Tibial nerve (tissue), 4 donors: Measurements from ENCODE around the gene EFCAB11. TPM values are rescaled to one million over a fixed set of nuclear protein-coding genes. Genes with fewer than 3 reads are reported as not detected.

ENCODE experiments used
- DNase-seq, 2 donors: peaks; one replicate each; pipeline ENCODE4 v3.0.0-alpha.2; 2019; ENCODE audit warnings: low spot score in 2 of 2
- H3K27ac ChIP-seq, 4 donors: fragments of 200-600 bp; sonication (generic) in 3 of 4; one replicate each; pipeline ENCODE4 v1.5.1; 2017 to 2019; ENCODE audit warnings: mild to moderate bottlenecking in 1 of 4
- H3K27me3 ChIP-seq, 2 donors: fragments of 200-600 bp; sonication (generic) in 1 of 2; one replicate each; pipeline versions ENCODE4 v1.5.1 to v1.6.0; 2017 to 2019
- H3K36me3 ChIP-seq, 3 donors: fragments of 200-600 bp; sonication (generic); one replicate each; pipeline ENCODE4 v1.5.1; 2018 to 2019
- H3K4me1 ChIP-seq, 4 donors: fragments of 200-600 bp; sonication (generic) in 3 of 4; one replicate each; pipeline ENCODE4 v1.5.1; 2017 to 2019
- H3K4me3 ChIP-seq, 4 donors: fragments of 200-600 bp; sonication (generic) in 3 of 4; one replicate each; pipeline ENCODE4 v1.5.1; 2017 to 2019; ENCODE audit warnings: mild to moderate bottlenecking in 1 of 4, moderate library complexity in 1 of 4
- H3K9me3 ChIP-seq, 4 donors: fragments of 200-600 bp; sonication (generic) in 3 of 4; one replicate each; pipeline ENCODE4 v1.5.1; 2017 to 2019
- EP300 ChIP-seq, 2 donors: sonication (generic); formaldehyde crosslinking; IDR thresholded peaks; one replicate each; pipeline ENCODE4 v1.6.1; 2017; ENCODE audit warnings: antibody characterized with exemption in 2 of 2, mild to moderate bottlenecking in 1 of 2
- POLR2A ChIP-seq, 2 donors: fragments of 450-650 bp; IDR thresholded peaks; one replicate each; pipeline ENCODE4 v1.6.1; 2017; ENCODE audit warnings: antibody characterized with exemption in 2 of 2, mild to moderate bottlenecking in 2 of 2, moderate library complexity in 2 of 2
- WGBS, 2 donors: methylation state at CpG; one replicate each; pipeline ENCODE4 v1.1.5; 2018; 5-methylcytosine and 5-hydroxymethylcytosine counted together
- total RNA-seq, 4 donors: library from RNA; depleted of rRNA; stranded (reverse); fragments of >200 nt; gene quantifications; one replicate each; pipeline ENCODE4 v1.1.0, GENCODE V29; 2016
- TF ChIP-seq, protein P1 (sequence below), 5 experiments: fragments of 200-600 bp in 3 of 5; fragments of 450-650 bp in 2 of 5; sonication (generic) in 3 of 5; IDR thresholded peaks; one replicate each; pipeline ENCODE4 v1.5.1; 2016 to 2019; ENCODE audit warnings: antibody characterized with exemption in 5 of 5, mild to moderate bottlenecking in 3 of 5, moderate library complexity in 2 of 5

Gene EFCAB11
- total RNA-seq, 4 donors from 2014 or later, result 2.2 to 7.8 (median 4.4) TPM

DNA sequence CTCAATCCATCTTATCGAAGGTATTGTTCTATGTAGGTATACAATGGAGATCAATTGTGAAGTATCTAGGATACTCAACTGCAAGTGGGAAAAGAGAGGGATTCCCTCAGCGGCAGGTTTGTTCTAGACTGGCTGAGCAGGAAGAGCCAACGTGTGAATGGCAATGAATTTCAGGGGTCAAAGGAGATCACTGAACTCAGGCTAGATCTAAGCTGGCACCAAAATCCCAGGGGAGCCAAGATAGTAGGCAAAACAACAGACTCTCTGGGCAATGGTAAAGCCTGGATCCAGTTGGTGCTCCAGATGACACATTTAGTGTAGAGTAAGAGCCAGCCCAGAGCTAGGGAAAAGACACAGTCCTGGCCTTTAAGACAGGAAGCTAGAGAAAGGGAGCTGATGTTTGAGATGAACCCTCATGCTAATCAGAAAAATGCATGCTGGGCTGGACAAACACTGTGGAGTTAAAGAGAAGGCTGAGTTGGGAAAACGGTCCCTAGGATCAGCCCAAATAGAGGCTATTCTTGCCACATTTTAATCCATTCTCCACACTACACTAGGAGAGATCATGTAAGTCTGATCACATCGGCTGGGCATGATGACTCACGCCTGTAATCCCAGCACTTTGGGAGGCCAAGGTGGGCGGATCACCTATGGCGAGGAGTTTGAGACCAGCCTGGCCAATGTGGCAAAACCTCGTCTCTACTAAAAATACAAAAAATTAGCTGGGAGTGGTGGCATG lies 45.6 kb downstream of the EFCAB11 start:
- TF ChIP-seq POLR2A (IDR thresholded peaks at IDR 0.05) (no peak), EP300 (IDR thresholded peaks at IDR 0.05) (no peak)
- TF ChIP-seq, protein P1, sequence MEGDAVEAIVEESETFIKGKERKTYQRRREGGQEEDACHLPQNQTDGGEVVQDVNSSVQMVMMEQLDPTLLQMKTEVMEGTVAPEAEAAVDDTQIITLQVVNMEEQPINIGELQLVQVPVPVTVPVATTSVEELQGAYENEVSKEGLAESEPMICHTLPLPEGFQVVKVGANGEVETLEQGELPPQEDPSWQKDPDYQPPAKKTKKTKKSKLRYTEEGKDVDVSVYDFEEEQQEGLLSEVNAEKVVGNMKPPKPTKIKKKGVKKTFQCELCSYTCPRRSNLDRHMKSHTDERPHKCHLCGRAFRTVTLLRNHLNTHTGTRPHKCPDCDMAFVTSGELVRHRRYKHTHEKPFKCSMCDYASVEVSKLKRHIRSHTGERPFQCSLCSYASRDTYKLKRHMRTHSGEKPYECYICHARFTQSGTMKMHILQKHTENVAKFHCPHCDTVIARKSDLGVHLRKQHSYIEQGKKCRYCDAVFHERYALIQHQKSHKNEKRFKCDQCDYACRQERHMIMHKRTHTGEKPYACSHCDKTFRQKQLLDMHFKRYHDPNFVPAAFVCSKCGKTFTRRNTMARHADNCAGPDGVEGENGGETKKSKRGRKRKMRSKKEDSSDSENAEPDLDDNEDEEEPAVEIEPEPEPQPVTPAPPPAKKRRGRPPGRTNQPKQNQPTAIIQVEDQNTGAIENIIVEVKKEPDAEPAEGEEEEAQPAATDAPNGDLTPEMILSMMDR (IDR thresholded peaks at IDR 0.05), result no peak
- Histone ChIP-seq H3K27ac (no peak overlapping the region), H3K36me3 (no peaks in the 10 kb centered on the region), H3K4me3 (no peak overlapping the region), H3K27me3 (no peaks in the 10 kb centered on the region), H3K4me1 (peaks cover 0 to 27% (median 0%) of the 10 kb centered on the region in 4 donors), H3K9me3 (no peaks in the 10 kb centered on the region)
- DNase-seq, result no peak
- WGBS, 2 donors, result 92% methylated on average over 9 of the region's 9 CpGs

DNA sequence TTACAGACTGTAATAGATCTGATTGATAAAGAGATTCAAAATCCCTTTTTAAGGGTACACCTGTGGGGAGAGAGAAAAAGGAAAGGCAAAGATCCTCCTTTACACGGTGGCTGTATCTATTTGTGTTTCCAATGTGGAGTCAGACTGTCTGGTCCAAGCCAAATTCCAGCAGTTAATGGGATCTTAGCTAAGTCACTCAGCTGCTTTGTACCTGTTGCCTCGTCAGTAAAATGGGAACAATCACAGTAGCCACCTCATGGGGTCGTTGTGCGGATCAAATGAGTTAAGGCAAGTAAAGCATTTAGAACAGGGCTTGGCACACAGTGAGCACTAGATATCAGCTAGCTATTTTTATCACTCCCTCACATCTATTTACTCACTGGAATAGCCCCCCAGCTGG lies 46.9 kb downstream of the EFCAB11 start:
- H3K4me1 ChIP-seq, result peaks cover 0 to 22% (median 0%) of the 10 kb centered on the region in 4 donors
- no peaks in the 10 kb centered on the region for H3K36me3 ChIP-seq
- 85 to 92% methylated on average over 4 of the region's 4 CpGs for WGBS, 2 donors
- no peak for DNase-seq
- H3K27me3 ChIP-seq, result no peaks in the 10 kb centered on the region
- H3K9me3 ChIP-seq, result no peaks in the 10 kb centered on the region
- no peak for TF ChIP-seq POLR2A (IDR thresholded peaks at IDR 0.05)
- no peak for TF ChIP-seq EP300 (IDR thresholded peaks at IDR 0.05)
- TF ChIP-seq, protein P1 (IDR thresholded peaks at IDR 0.05), result no peak
- no peak overlapping the region for H3K27ac ChIP-seq
- no peak overlapping the region for H3K4me3 ChIP-seq

DNA sequence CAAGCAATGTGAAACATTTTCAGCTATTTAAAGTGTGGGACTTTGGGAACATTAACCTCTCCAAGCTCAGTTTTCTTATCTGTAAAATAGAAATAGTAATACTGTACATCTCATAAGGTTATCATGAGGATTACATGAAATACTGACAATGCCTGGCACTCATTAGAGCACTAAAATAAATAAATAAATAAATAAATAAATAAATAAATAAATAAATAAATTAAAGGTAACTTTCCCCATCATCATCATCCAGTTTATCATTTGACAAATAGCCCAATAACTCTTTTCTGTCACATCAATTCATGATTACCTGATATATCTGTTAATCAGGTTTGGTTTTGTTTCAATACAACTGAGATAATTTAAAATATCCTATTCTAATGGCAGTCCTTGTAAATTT lies 48.5 kb downstream of the EFCAB11 start:
- Histone ChIP-seq H3K36me3 (no peaks in the 10 kb centered on the region), H3K9me3 (no peaks in the 10 kb centered on the region), H3K4me1 (peaks cover 0 to 5% (median 0%) of the 10 kb centered on the region in 4 donors), H3K27me3 (no peaks in the 10 kb centered on the region), H3K27ac (no peak overlapping the region), H3K4me3 (no peak overlapping the region)
- TF ChIP-seq POLR2A (IDR thresholded peaks at IDR 0.05) (no peak), EP300 (IDR thresholded peaks at IDR 0.05) (no peak)
- TF ChIP-seq, protein P1 (IDR thresholded peaks at IDR 0.05), result no peak
- no peak for DNase-seq

DNA sequence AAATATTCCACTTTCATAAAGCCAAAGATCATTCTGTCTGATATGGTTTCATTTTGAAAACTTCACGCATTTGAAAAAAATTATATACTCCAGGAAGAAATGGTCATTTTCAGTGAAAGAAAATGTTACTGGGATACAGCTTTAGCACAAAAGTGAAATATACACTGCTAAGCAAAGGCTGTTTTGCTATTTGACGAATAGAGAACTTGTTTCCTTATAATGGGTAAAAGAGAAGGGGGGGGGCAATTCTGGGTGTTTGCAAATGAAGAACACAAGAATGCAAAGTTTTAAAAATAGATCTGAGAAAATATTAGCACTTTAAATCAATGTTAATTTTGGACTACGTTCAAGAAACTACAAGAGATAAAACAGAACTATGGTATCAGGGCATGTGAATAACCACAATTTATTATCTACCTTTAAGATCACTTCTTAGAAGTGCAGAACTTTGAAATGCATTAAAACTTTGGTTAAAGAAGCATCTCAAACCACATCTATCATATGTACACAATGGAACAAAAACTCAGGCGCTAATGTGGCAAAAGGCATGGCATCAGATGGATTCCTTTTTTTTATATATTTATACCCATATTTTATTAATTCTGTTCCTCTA lies 51.1 kb downstream of the EFCAB11 start:
- H3K27ac ChIP-seq, result no peak overlapping the region
- WGBS, 2 donors, result 38 to 57% methylated on average over 4 of the region's 4 CpGs
- TF ChIP-seq POLR2A (IDR thresholded peaks at IDR 0.05) (no peak), EP300 (IDR thresholded peaks at IDR 0.05) (no peak)
- TF ChIP-seq, protein P1 (IDR thresholded peaks at IDR 0.05), result no peak
- no peaks in the 10 kb centered on the region for H3K9me3 ChIP-seq
- no peaks in the 10 kb centered on the region for H3K4me1 ChIP-seq
- no peak for DNase-seq
- H3K27me3 ChIP-seq, result no peaks in the 10 kb centered on the region
- H3K4me3 ChIP-seq, result no peak overlapping the region
- no peaks in the 10 kb centered on the region for H3K36me3 ChIP-seq

DNA sequence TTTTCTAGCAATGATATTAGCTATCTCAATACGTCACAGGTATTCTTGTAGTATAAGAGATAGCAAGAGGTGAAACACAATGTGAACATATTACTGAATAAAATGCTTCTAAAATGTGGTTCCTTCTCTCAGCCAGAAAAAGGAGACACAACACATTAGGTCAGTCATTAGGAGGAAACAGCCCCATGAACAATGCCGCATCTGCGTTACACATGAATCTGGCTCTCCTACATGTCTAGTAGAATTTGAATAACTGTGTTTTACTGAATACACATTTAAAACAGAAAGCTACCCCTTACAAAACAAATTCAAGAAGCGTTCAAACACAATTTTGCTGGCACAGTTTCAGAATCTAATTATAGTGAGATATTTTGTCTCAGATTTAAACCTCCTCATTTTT lies 51.6 kb downstream of the EFCAB11 start:
- Histone ChIP-seq H3K36me3 (no peaks in the 10 kb centered on the region), H3K27ac (no peak overlapping the region), H3K4me3 (no peak overlapping the region), H3K4me1 (no peaks in the 10 kb centered on the region), H3K27me3 (no peaks in the 10 kb centered on the region), H3K9me3 (no peaks in the 10 kb centered on the region)
- no peak for DNase-seq
- 66 to 70% methylated on average over 4 of the region's 4 CpGs for WGBS, 2 donors
- TF ChIP-seq POLR2A (IDR thresholded peaks at IDR 0.05) (no peak), EP300 (IDR thresholded peaks at IDR 0.05) (no peak)
- TF ChIP-seq, protein P1 (IDR thresholded peaks at IDR 0.05), result no peak
